Measurements from ENCODE around the gene CTTNBP2NL.

The CTTNBP2NL gene

GRCh38 chr1:112509005-112509659 lies 113.1 kb downstream of the CTTNBP2NL start:
- H3K4me3 ChIP-seq (ENCODE audit: low read depth, low read length): peak overlapping the region; percentile 57
- no peak for TF ChIP-seq CTCF (IDR thresholded peaks at IDR 0.05; ENCODE audit: low read depth, low read length)

GRCh38 chr1:112509660-112510178 lies 113.7 kb downstream of the CTTNBP2NL start:
- H3K4me3 ChIP-seq (ENCODE audit: low read depth, low read length): no peak overlapping the region

GRCh38 chr1:112510340-112510739 lies 114.3 kb downstream of the CTTNBP2NL start:
- TF ChIP-seq CTCF (IDR thresholded peaks at IDR 0.05; ENCODE audit: low read depth, low read length): no peak
- no peak overlapping the region for H3K4me3 ChIP-seq (ENCODE audit: low read depth, low read length)

More at GRCh38 chr1:112509660-112510178, 113.7 kb downstream of the CTTNBP2NL start:
- no peak for TF ChIP-seq CTCF (IDR thresholded peaks at IDR 0.05; ENCODE audit: low read depth, low read length)
